Neural crest cell (in vitro differentiated cells): Measurements from ENCODE around the gene PDE10A. TPM values are rescaled to one million over a fixed set of nuclear protein-coding genes. Genes with fewer than 3 reads are reported as not detected.
A peak's percentile ranks its signal among the peaks of the same experiment; 100 is the strongest.

Experiments
- DNase-seq: peaks from one replicate; pipeline ENCODE4 v3.0.0; 2021; ENCODE audit warnings: low read depth, mixed read lengths, low spot score
- H3K27ac Mint-ChIP-seq: one replicate; pipeline ENCODE4 v1.8.0; 2021; ENCODE audit warnings: mild to moderate bottlenecking, mixed read lengths; ENCODE audit not compliant: unreplicated experiment
- H3K27me3 Mint-ChIP-seq: 2 replicates; pipeline ENCODE4 v1.8.0; 2021; ENCODE audit warnings: low read depth, mild to moderate bottlenecking, mixed read lengths
- H3K36me3 Mint-ChIP-seq: 2 replicates; pipeline ENCODE4 v1.8.0; 2021; ENCODE audit warnings: low read depth, mild to moderate bottlenecking, mixed read lengths
- H3K4me1 Mint-ChIP-seq: 2 replicates; pipeline ENCODE4 v1.8.0; 2021; ENCODE audit warnings: mixed read lengths
- H3K4me3 Mint-ChIP-seq: one replicate; pipeline ENCODE4 v1.8.0; 2021; ENCODE audit warnings: mild to moderate bottlenecking, mixed read lengths
- H3K9me3 Mint-ChIP-seq: 2 replicates; pipeline ENCODE4 v1.8.0; 2021; ENCODE audit warnings: mixed read lengths
- total RNA-seq: library from RNA; stranded (reverse); gene quantifications from 2 replicates; pipeline ENCODE4 v1.2.1, GENCODE V29; 2021
- TF ChIP-seq, protein P1 (sequence below): fragments of 200-600 bp; sonication (generic); conservative IDR thresholded peaks from 2 replicates; pipeline ENCODE4 v1.5.0; 2021; ENCODE audit warnings: antibody characterized with exemption, mild to moderate bottlenecking

PDE10A gene
- total RNA-seq, 1 donor from 2014 or later = 26.2 TPM

DNA sequence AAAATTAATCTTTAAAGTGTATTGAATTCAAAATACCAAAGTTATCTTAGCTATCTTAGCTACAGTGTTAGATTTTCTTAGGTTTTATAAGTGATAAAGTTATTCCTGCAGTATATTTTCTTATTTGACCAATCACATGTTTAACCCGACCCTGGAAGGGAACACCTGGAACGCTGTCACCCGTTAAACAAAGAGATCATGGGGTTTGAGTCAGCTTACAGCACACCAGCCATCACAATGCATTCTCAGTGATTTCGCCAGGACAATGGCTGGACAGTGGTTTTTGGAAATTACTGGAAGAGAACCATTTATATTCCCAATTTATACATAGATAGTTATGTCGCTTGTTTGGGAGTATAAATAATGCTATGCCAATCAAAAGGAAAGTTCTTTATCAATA, 364.2 kb downstream of the PDE10A start:
- TF ChIP-seq, protein P1, sequence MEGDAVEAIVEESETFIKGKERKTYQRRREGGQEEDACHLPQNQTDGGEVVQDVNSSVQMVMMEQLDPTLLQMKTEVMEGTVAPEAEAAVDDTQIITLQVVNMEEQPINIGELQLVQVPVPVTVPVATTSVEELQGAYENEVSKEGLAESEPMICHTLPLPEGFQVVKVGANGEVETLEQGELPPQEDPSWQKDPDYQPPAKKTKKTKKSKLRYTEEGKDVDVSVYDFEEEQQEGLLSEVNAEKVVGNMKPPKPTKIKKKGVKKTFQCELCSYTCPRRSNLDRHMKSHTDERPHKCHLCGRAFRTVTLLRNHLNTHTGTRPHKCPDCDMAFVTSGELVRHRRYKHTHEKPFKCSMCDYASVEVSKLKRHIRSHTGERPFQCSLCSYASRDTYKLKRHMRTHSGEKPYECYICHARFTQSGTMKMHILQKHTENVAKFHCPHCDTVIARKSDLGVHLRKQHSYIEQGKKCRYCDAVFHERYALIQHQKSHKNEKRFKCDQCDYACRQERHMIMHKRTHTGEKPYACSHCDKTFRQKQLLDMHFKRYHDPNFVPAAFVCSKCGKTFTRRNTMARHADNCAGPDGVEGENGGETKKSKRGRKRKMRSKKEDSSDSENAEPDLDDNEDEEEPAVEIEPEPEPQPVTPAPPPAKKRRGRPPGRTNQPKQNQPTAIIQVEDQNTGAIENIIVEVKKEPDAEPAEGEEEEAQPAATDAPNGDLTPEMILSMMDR = no peak
- Mint-ChIP-seq H3K4me3 (peak overlapping the region; percentile 14), H3K4me1 (peaks cover 31% of the 10 kb centered on the region), H3K9me3 (peaks cover 5% of the 10 kb centered on the region), H3K27ac (no peak overlapping the region), H3K36me3 (peaks cover 17% of the 10 kb centered on the region), H3K27me3 (no peaks in the 10 kb centered on the region)
- no peak for DNase-seq

DNA sequence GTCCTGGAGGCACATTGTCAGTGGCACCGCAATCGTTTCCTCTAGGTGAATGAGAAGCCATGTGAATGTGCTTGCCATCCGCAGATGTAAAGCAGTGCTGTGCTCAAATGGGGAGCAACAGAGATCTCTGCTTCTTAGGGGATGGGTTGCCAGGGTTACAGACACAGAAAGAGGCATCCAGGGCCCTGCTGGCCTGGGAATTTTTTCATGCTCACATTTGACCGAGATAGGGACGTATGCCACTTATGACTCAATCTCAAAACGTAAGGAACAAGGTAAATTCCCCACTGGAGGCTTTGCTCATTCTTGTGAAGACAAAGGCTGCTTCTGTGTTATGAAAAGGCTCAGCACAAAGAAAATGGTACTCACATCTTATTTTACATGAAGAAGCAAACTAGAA, 364.6 kb downstream of the PDE10A start:
- H3K4me3 Mint-ChIP-seq = no peak overlapping the region
- peaks cover 31% of the 10 kb centered on the region for H3K4me1 Mint-ChIP-seq
- TF ChIP-seq, protein P1 = no peak
- H3K9me3 Mint-ChIP-seq = peaks cover 5% of the 10 kb centered on the region
- H3K27me3 Mint-ChIP-seq = no peaks in the 10 kb centered on the region
- H3K27ac Mint-ChIP-seq = no peak overlapping the region
- no peak for DNase-seq
- peaks cover 18% of the 10 kb centered on the region for H3K36me3 Mint-ChIP-seq

DNA sequence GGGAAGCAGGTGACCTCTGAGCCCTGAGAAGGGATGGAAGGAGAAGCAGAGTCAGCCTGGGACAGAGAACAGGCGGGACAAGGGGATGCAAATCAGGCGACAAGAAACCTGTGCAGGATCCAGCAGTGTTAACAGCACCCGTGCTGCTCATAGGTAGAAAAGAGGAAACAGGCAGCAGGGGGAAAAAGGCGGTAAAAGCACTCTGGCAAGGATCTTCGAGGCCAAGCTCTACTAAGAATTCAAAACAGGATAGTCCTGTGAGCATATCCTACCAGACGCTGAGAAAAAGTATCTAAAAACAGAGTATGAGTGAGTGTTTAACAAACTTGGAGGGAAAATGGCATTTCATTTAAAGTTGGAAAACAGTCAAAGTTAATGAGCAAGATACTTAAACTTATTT, 370.4 kb downstream of the PDE10A start:
- Mint-ChIP-seq H3K27ac (no peak overlapping the region), H3K9me3 (peaks cover 9% of the 10 kb centered on the region), H3K36me3 (peaks cover 46% of the 10 kb centered on the region), H3K27me3 (no peaks in the 10 kb centered on the region), H3K4me1 (peaks cover 5% of the 10 kb centered on the region), H3K4me3 (no peak overlapping the region)
- TF ChIP-seq, protein P1 = no peak
- no peak for DNase-seq
